ENCODE results near the gene ZNF771.

- TF ChIP-seq EZH2phosphoT487 (conservative IDR thresholded peaks at IDR 0.05; ENCODE audit: low read length): no peak
- TF ChIP-seq CTCF (IDR thresholded peaks at IDR 0.05; ENCODE audit: insufficient read depth, low read length, poor library complexity, severe bottlenecking): no peak
These were observed 28.9 kb upstream of the ZNF771 start for GRCh38 chr16:30378236-30379157.

All from SU-DHL-6 (cell line).